Activated CD4-positive, alpha-beta T cell treated with anti-CD3 and anti-CD28 coated beads, Interleukin-2, amount 50 U/mL, for 1 hour (primary cell): ENCODE measurements around the gene C15orf39.
"Not testable (repeated sequence)": the region's sequence is repeated elsewhere in the genome, so short reads cannot be mapped to it uniquely, and the experiment has no call there.

ENCODE experiments used
- DNase-seq: peaks from one replicate; pipeline ENCODE4 v3.0.0-alpha.2; 2020

The C15orf39 gene

DNA sequence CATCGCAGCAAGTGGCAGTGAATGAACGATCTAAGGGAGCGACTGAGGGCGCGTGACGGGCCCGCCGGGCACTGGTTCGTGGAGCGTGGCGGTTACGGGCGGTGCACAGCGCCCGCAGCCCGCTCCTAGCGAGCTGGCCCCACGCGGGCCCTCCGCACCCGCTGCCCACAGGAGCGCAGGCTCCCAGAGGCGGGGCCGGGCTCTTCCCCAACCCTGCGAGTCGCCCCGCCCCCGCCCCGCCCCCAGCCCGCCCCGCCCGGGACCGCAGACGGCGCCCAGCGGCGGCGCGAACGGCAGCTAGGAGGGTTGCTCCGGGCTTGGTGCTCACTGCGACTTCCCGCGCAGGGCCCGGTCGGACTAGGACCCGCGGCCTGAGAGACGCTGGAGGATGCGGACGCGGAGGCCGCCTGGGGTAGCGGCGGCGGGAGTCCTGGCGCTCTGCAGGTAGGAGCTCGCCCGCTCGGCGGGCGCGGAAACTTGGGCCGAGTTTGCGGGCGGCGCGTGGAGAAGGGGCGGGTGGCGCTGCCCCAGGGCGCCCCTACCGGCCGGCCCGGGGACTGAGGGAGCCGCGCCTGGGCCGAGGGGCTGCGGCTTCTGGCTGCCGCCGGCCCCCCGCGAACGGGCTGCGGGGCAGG, at the start of gene C15orf39:
TSS of gene C15orf39 (plus strand) at position 267 of the 635 bp plus-strand sequence. CDS start 4,167 bp downstream, outside the sequence.
- peak; percentile 69 for DNase-seq

DNA sequence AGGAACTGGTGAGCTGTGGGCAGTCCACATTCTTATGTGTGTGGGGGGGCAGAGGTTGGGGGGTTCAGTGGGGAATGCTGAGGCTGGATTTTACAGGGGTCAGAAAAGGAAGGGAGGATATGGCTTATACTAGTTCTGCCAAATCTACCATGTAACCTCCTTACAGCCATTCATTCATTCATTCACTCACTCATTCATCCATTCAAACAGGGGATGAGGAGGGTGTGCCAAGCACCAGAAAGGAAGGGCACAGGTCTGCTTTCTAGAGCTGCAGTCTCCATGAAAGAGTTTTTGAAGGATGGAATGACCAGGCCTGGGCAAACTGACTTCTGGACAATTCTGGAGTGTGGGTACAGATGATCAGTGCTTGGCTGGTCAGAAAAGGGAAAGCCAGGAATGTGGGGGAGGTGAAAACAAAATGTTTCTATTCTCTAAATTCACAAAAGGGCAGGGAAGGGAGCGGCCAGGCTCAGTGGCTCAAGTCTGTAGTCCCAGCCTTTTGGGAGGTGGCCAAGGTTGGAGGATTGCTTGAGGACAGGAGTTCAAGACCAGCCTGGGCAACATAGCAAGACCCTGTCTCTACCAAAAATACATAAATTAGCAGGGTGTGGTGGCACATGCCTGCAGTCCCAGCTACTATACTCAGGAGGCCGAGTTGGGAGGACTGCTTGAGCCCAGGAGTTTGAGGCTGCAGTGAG, 49.2 kb upstream of the C15orf39 start:
- DNase-seq, result no peak

DNA sequence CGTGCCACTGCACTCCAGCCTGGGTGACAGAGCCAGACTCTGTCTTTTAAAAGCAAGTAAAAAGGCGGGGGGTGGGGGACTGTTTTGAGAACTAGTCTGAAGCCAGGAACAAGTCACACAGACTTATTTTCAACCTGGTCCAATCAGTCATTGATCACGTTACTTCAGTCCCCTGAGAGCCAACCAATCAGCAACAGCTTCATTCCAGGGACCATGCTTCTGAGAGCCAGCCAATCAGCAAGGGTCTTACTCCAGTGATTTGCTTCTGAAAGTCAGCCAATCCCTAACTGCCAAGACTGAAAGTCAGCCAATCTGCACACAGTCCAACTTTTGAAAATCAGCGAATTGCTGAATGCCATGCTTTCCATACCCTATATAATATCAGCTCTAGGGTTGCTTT, 48.6 kb upstream of the C15orf39 start:
- DNase-seq, result no peak

DNA sequence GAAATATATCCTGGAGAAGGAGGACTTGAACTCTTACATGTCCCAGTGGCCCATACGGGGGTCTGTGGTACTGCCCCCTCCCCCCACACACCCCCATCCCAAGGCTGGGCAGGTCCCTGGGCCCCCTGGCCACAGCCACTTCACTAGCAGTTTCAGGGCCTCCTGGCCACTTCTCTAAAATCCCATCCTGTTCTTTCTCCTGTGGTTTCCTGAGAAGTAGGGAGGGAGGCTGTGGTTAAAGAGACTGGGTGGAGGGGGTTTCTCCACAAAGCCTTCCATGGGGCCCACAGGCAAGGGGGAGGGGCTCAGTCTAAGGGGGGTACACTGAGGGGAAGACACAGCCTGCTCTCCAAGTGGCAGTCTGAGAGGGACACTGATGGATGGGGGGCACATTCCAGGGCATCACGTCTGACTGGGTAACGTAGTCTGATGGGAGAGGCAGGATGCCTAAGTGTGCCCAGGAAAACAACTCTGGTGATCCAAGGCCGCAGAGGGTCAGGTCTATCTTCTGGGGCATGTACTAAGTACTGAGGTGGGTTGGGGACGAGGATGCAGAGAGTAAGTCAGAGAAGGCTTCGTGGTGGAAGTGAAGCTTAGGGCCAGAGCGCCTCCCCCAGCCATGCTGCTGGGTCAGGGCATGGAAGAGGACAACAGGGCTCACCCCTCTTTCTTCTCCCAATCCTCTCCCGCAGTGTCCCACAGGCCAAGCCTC, 48.0 kb upstream of the C15orf39 start:
- no peak for DNase-seq

DNA sequence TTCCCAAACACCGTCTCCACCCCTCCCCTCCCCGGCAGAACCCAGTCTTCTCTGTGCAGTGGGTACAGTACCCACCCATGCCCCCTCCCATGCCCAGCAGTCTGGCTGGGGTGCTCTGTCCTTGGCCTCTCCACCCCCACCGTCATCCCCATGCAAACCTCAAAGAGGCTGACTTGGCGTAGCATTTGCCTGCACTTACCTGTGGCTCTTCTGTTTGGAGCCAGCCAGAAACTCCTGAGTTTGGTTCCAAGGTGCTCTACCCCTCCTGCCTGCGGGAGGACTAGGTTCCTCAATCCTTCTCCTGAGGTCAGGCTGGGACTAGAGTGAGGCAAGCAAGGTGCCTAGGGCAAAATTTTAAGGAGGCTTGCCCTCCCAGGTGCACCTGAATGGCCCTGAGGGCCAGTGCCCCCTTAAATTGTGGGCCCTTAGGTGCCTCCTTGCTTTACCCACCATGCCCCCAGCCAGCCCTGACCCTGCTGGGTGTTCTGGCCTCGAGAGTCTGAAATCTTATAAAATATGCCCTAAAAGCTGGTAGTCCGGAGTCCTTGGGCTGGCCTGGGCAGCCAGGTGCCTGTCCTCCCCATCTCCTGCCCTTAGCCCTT, 47.1 kb upstream of the C15orf39 start:
- no peak for DNase-seq

DNA sequence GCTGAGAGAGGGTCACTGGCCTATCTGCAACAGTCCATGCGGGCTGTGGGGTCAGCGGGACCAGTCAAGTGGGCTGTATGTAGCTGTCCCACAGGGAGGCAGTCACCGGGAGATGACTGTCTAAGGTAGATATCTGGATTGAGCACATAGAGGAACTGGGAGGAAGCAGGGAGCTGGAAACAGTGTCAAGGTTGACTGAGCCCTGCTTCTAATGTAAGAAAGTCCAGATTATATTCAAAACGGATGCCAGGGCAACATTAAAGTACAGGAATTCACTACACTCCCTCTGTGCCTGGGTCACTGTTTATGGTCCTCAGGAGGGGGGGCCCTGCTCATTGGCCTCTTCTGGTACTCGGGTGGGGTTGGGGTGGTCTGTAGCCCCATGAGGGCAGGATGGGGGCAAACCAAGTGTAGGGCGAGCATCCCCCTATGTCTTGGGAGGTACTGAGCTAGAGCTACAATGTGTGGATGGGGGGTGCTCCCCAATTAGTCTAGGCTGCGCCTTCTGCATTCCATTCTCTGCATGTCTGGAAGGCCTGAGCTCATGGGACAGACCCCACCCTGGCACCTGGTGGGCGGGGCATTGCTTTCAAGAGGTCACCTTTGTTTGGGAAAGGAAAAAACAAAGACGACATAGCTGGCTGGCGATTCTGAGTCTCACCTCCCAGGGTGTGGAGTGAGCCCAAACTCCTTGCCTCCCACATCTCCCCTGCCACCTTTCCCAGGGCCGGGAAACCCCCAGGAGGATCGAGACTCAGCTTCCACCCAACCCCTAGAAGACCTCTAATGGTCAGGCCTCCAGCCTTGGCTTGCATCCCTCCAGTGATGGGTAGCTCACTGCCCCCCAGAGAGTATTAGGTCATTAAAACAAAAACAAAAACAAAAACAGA, 45.1 kb upstream of the C15orf39 start:
- DNase-seq, result no peak

DNA sequence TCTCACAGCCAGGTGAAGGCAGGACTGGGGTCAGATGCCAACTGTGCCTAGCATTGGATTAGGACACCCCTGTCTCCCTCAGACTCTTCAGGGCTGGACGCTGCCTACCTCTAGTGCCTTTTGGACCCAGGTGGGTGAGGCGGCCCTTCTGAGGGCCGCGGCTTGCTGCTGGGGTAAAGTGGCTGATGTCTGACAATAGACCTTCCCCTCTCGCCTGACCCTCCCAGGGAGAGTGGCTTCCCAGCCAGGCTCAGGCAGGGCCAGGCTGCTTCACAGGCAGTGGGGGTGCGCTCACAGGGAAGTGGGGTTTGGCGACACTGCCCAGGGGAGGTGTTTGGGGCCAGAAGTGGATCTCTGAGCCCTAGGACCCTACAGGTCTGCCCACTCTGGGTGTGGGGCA, 43.3 kb upstream of the C15orf39 start:
- no peak for DNase-seq

DNA sequence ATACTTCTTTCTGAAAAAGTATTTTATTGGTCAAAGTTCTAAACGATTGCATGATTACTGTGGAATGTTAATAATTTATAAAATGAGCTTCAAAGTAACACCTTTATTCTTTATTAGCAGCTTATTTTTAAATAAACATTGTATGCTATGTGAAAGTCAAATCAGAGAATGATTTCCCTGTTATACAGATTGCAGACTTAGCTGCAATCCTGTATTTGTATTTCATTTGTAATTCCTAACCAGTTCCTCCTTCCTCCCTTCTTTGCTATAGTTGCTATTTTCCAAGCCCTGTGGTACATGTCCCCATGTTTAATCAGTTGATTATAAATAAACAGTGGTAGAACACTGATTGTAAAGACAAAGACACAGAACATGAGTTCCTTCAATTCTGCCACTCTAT, 42.4 kb upstream of the C15orf39 start:
- no peak for DNase-seq

DNA sequence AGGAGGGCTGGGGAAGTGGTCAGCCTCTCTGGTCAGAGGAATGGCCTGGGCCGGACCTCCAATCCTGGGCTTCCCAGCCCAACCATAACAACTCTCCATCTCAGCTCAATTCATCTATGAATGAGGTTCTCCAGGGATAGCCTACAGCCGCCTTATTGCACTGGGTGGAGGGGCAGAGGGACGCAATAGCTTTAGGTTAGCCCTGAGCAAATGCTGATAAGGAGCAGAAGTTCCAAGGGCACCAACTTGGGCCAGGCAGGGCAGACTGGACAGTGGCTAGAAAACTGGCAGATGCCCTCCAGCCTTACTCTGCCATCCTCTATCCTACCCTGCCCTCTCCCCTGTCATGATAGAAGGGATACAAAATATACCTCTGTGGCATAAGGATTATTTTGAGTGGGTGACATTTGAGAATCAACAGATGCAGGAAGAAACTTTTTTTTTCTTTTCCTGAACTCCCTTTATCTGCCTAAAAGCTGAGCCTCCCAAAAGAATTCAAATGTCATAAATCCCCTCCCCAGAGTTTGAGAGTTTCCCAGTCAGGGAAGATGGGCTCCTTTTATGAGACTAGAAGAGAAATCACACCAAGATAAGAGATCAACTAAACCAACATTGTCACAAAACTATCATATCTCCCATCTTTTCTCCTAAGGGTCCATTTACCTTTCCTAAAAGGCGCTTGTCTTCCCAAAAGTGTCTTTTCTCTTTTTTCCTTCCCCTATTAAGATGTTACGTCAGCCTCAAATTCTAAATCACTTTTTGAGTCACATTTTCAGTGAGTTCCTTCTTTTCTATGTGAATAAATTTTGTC, 40.4 kb upstream of the C15orf39 start:
- no peak for DNase-seq

DNA sequence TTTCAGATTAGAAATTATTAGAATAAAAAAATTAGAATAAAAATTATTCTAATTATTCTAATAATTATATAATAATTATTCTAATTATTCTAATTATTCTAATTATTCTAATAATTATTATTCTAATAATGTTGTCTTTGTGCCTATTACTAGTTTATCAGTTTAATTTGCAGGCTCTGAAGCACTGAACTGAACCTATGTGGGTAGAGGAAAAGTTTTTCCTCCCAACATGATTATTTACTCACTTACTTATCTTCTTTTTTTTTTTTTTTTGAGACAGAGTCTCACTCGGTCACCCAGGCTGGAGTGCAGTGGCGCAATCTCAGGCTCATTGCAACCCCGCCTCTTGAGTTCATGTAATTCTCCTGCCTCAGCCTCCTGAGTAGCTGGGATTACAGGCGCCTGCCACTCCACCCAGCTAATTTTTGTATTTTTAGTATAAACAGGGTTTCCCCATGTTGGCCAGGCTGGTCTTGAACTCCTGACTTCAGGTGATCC, 39.7 kb upstream of the C15orf39 start:
- no peak for DNase-seq

DNA sequence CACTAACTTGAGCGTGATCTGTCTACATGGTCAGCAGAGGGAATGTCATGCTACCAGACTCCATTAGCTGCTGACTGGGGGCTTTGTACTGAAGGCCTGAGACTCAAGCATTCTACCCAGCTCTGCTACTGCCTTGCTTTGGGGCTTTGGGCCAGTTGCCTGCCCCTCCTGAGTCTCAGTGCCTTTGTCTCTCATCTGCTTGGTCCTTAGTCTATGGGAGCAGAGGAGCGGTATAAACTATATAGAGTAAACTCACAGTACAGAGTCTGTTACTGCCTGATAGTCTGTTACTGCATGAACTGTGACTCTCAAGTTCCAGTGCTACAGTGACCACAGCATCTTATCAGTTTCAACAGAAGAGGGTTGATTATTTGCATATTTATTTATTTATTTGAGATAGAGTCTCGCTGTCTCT, 38.5 kb upstream of the C15orf39 start:
- no peak for DNase-seq

DNA sequence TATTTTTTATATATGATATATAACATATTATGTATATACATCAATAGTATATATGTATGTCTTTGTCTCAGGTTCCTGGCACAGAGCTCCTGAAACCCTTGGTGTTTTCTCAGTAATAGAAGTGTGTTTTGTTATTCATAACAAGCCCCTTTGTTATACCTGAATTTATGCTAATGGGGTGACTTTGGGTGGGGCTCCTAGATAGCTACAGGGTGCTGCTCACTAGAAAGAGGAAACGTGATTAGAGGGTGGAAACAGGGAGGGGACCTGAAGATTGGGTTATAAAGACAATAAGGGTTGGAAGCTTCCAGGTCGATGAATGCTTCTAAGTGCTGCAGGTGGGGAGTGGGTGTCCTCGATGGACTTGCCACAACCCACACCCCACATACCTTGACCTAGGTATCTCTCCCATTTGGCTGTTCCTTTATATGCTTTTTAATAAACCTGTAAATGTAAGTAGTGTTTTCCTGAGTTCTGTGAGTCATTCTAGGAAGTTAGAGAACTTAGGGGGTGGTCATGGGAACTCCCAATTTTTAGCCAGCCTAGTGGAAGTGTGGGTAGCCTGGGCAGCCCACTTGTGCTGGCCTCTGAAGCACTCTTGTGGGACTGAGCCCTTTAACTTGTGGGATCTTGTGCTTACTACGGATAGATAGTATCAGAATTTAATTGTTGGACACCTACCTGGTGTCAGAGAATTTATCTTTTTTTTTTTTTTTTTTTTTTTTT, 36.9 kb upstream of the C15orf39 start:
- no peak for DNase-seq

DNA sequence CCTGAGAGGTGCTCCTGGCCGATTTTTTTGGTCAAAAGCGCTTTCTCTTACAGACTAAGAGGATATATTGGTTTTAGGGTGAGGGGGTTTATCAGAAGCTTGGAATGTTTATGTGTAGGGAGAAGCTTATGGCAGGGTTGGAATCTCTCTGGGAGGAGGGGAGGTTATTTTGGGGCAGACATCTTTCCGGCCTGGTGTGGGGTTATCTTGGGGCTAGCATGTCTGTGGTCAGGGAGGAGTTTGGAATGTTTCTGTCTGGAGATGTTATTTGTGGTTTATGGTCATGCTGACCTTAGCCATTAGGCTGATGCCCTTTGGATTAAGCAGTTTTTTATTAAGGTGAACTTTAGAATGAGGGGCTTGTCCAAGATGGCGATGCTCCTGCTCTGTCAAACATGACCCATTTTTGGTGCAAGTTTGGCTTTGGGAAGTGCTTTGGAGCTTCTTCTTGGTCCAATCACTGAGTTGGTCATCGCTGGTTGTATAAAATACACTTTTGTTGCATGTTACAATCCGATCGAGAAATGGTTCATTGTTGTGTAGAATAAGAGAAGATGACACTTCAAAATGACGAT, 35.1 kb upstream of the C15orf39 start:
- not testable (repeated sequence) for DNase-seq

DNA sequence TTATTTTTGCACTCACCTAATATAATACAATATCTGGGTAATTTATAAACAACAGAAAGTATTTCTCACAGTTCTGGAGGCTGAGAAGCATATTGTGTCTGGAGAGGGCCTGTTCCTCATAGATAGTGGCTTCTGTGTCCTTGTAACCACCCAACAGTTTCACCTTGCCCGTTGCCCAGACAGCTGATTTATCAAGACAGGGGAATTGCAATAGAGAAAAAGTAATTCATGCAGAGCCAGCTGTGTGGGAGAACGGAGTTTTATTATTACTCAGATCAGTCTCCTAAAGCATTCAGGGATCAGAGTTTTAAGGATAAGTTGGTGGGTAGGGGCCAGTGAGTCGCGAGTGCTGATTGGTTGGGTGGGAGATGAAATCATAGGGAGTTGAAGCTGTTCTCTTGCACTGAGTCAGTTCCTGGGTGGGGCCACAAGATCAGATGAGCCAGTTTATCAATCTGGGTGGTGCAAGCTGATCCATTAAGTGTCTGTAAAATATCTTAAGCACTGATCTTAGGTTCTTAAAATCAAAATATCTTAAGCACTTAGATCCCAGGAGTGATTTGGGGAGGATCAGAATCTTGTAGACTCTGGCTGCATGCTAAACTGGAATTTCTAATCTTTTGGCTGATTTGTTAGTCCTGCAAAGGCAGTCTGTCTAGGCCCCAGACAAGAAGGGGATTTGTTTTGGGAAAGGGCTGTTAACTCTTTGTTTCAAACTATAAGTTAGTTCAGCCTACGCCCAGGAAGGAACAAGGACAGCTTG, 33.9 kb upstream of the C15orf39 start:
- no peak for DNase-seq

DNA sequence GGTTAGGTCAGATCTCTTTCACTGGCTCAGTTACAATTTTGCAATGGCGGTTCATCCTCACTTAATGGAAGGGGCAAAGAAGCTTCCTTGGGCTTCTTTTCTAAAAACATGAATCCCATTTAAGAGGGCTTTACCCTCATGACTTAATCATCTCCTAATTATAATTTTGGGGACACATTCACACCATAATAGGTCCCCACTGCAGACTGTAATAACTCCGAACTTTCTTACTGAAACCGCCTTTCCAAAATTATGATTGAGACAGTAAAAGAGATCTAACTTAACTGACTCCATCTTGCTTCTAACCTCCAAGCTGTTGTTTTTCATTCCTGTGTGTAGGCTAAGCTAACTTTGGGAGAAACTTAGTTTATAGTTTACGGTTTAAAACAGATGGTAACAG, 33.3 kb upstream of the C15orf39 start:
- DNase-seq, result no peak

DNA sequence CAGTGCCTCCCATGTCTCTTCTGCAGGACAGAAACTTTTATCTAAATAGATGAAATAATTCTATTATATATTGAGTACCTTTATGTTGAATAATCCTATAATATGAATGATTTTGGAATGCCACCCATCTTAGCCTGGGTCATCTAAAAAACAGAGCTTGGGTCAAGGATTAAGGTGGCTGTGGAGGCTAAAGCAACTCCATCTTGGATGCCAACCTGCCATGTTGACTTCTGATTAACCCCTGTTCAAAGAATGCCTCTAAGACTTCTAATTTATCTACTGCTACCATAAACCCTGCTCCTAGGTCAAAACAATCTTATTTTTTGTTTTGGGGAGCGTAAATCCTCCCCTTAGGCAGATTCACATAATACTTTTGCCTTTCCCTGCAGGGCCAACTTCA, 31.5 kb upstream of the C15orf39 start:
- no peak for DNase-seq

DNA sequence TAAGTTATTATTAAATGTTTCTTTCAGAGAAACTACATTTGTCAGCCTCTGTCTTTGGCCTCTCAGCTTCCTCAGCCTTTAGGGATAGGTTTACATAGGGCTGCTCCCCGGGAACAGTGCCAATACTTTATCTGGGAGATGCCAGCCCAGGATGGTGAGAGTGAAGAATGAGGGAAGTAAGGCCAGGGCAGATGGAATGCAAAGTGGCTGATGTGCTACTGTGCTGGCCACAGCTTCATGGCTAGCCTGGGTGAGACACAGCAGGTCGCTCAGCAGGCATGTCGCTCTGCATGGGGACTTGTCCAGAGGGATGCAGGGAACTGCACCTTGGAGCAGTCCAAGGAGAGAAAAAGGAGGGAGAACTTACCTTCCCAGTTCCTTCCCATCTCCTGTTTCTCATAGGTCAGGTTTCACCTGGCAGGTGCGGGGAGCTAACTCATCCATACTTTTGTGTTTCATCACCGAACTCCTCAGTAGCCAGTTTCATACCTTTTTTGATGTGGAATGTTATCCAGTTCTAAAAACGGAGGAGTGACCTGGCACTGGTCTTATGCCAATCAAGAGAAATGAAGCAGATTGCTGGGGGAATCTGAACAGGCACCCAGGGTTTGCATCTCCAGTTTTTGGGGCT, 30.9 kb upstream of the C15orf39 start:
- DNase-seq, result no peak

DNA sequence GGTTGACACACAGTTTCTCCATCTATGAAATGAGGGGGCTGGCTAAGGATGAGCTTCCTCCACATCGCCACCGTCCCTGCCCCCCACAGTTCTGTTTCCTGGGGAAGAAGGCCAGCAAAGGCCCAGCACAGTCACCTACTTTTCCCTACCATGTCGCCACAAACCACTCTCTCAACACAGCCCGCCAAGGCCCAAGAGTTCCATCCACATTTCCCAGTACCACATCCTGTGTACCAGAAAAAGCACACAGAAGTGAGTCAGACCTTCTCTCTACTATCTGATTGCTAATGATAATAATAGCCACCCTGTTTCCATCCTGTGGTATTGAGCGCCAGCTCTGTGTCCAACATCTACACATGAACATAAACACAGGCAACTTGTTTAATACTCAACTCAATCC, 30.3 kb upstream of the C15orf39 start:
- DNase-seq, result no peak

DNA sequence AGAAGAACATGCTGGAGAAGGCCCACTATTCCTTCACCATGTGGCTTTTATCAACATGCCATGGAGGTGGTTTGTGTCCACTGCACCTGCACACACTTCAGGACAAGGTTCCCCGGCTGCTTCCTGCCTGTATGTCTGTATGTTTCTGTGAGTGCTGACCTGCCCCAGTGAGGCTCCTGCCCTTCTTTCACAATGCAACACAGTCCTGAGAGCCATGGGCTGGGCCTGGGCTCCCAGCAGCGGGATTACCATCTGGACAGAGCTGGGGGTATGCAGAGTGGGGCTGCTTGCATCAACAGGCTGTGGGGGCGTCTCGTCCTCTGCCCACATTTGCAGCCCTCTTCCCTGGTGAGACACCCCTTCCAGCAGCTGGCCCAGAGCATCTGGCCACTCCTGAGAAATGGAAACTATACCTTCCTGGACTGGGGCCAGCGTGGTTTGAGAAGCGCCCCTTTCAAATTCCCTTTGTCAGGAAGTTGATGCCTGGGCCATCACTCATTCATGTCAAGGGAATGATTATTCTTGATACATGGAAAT, 29.3 kb upstream of the C15orf39 start:
- no peak for DNase-seq
